ENCODE results near the gene RAB40B. TPM values are rescaled to one million over a fixed set of nuclear protein-coding genes. Genes with fewer than 3 reads are reported as not detected.
A peak's percentile ranks its signal among the peaks of the same experiment; 100 is the strongest.

RAB40B gene
- total RNA-seq, 1 experiment from 2014 or later, result 22.4 TPM

GRCh38 chr17:82743344-82744219 lies 45.1 kb upstream of the RAB40B start:
- H3K4me1 ChIP-seq (ENCODE audit: insufficient read depth, low read length), result no peaks in the 10 kb centered on the region
- no peak for DNase-seq
- intact Hi-C loops (cut with micrococcal nuclease), result no loop called here
- no peaks in the 10 kb centered on the region for H3F3A ChIP-seq (ENCODE audit: low read length, unreplicated experiment)
- no peak for TF ChIP-seq EZH2phosphoT487 (IDR thresholded peaks at IDR 0.05; ENCODE audit: borderline replicate concordance, low read length)
- peak; percentile 26; the same call in 1 of the 2 replicates for TF ChIP-seq CTCF (conservative IDR thresholded peaks at IDR 0.05; ENCODE audit: low read depth, low read length)
- CTCF ChIA-PET, result no interaction called here
- no peak overlapping the region for H3K27ac ChIP-seq (ENCODE audit: low read length)
- peaks cover 25% of the 10 kb centered on the region for H3K36me3 ChIP-seq (ENCODE audit: low read depth, low read length)
- H4K20me1 ChIP-seq (ENCODE audit: low read length), result no peaks in the 10 kb centered on the region
- H3K79me2 ChIP-seq (ENCODE audit: low read length), result no peaks in the 10 kb centered on the region
- no TSS peak for BruUV-seq (replicated peaks)
- POLR2A ChIA-PET (ENCODE audit: unreplicated experiment), result no interaction called here
- H3K9ac ChIP-seq (ENCODE audit: low read length), result no peak overlapping the region
- ATAC-seq, result no peak
- no peaks in the 10 kb centered on the region for H3K27me3 ChIP-seq (ENCODE audit: low read length)
- H3K4me3 ChIP-seq (ENCODE audit: low read length), result no peak overlapping the region
- no peak overlapping the region for H3K4me2 ChIP-seq (ENCODE audit: low read length)
- no peak overlapping the region for H2AFZ ChIP-seq (ENCODE audit: low read length)
- no peaks in the 10 kb centered on the region for H3K9me3 ChIP-seq (ENCODE audit: low read length)
- H3K9me2 ChIP-seq (replicated peaks; ENCODE audit: low read length), result no peaks in the 10 kb centered on the region

- H3K4me3 ChIP-seq (ENCODE audit: low read length), result no peak overlapping the region
- ChIA-PET CTCF (interaction anchor here (0.5 kb wide), 1 partner anchor 33 kb away, joined by 5 read pairs; no protein-coding TSS in a partner anchor), POLR2A (ENCODE audit: unreplicated experiment) (no interaction called here)
- no peaks in the 10 kb centered on the region for H3K9me2 ChIP-seq (replicated peaks; ENCODE audit: low read length)
- peaks cover 25% of the 10 kb centered on the region for H3K36me3 ChIP-seq (ENCODE audit: low read depth, low read length)
- no peaks in the 10 kb centered on the region for H3F3A ChIP-seq (ENCODE audit: low read length, unreplicated experiment)
- 0 out of 2 replicates have a peak, but pooled peaks cover under 1% of the 10 kb centered on the region for H3K79me2 ChIP-seq (ENCODE audit: low read length)
- DNase-seq (no peak), ATAC-seq (no peak)
- H3K4me1 ChIP-seq (ENCODE audit: insufficient read depth, low read length), result no peaks in the 10 kb centered on the region
- intact Hi-C loops (cut with micrococcal nuclease), result no loop called here
- no peak overlapping the region for H2AFZ ChIP-seq (ENCODE audit: low read length)
- H3K9me3 ChIP-seq (ENCODE audit: low read length), result no peaks in the 10 kb centered on the region
- no TSS peak for BruUV-seq (replicated peaks)
- no peaks in the 10 kb centered on the region for H4K20me1 ChIP-seq (ENCODE audit: low read length)
- H3K27ac ChIP-seq (ENCODE audit: low read length), result no peak overlapping the region
- H3K4me2 ChIP-seq (ENCODE audit: low read length), result no peak overlapping the region
- no peak for TF ChIP-seq CTCF (conservative IDR thresholded peaks at IDR 0.05; ENCODE audit: low read depth, low read length)
- TF ChIP-seq EZH2phosphoT487 (IDR thresholded peaks at IDR 0.05; ENCODE audit: borderline replicate concordance, low read length), result no peak
- TF ChIP-seq EZH2 (IDR thresholded peaks at IDR 0.05; ENCODE audit: low read length, unreplicated experiment), result no peak
- H3K27me3 ChIP-seq (ENCODE audit: low read length), result no peaks in the 10 kb centered on the region
- no peak overlapping the region for H3K9ac ChIP-seq (ENCODE audit: low read length)
Observed at GRCh38 chr17:82740906-82741759, 42.6 kb upstream of the RAB40B start.
